Ishikawa (cell line): ENCODE data around the gene KRT84.
A peak's percentile ranks its signal among the peaks of the same experiment; 100 is the strongest.

Experiments
- CEBPB ChIP-seq: IDR thresholded peaks from 2 replicates; pipeline ENCODE4 v1.6.1; 2012
- CREB1 ChIP-seq: IDR thresholded peaks from 2 replicates; pipeline ENCODE4 v1.6.1; 2012; ENCODE audit warnings: low read depth
- EGR1 ChIP-seq: IDR thresholded peaks from 2 replicates; pipeline ENCODE4 v1.6.1; 2012
- EP300 ChIP-seq: IDR thresholded peaks from 2 replicates; pipeline ENCODE4 v1.6.1; 2012; ENCODE audit warnings: borderline replicate concordance
- FOXM1 ChIP-seq: IDR thresholded peaks from 2 replicates; pipeline ENCODE4 v1.6.1; 2012; ENCODE audit warnings: low read depth, borderline replicate concordance
- MAX ChIP-seq: IDR thresholded peaks from 2 replicates; pipeline ENCODE4 v1.6.1; 2012
- NFIC ChIP-seq: IDR thresholded peaks from 2 replicates; pipeline ENCODE4 v1.6.1; 2012
- RAD21 ChIP-seq: IDR thresholded peaks from 2 replicates; pipeline ENCODE4 v1.6.1; 2012; ENCODE audit warnings: low read depth
- REST ChIP-seq: IDR thresholded peaks from 2 replicates; pipeline ENCODE4 v1.6.1; 2012; ENCODE audit warnings: low read depth, mild to moderate bottlenecking
- TAF1 ChIP-seq: IDR thresholded peaks from 2 replicates; pipeline ENCODE4 v1.6.1; 2012; ENCODE audit warnings: low read depth, mild to moderate bottlenecking
- TCF12 ChIP-seq: IDR thresholded peaks from 2 replicates; pipeline ENCODE4 v1.6.1; 2012; ENCODE audit warnings: low read depth
- TEAD4 ChIP-seq: IDR thresholded peaks from 2 replicates; pipeline ENCODE4 v1.6.1; 2012
- USF1 ChIP-seq: IDR thresholded peaks from 2 replicates; pipeline ENCODE4 v1.6.1; 2012
- YY1 ChIP-seq: IDR thresholded peaks from 2 replicates; pipeline ENCODE4 v1.6.1; 2012; ENCODE audit warnings: low read depth
- ZBTB7A ChIP-seq: IDR thresholded peaks from 2 replicates; pipeline ENCODE4 v1.6.1; 2012; ENCODE audit warnings: low read depth

KRT84 gene

GRCh38 chr12:52382854-52383253 is 2.6 kb downstream of the KRT84 start:
- no peak for TF ChIP-seq TAF1
- no peak for TF ChIP-seq CEBPB
- no peak for TF ChIP-seq EGR1
- no peak for TF ChIP-seq NFIC
- no peak for TF ChIP-seq USF1
- no peak for TF ChIP-seq MAX

GRCh38 chr12:52381206-52381605 is 4.2 kb downstream of the KRT84 start:
- TF ChIP-seq USF1 (no peak), REST (no peak), TEAD4 (no peak), NFIC (no peak), FOXM1 (no peak), ZBTB7A (no peak), RAD21 (no peak), EP300 (no peak), TCF12 (no peak), YY1 (no peak)

GRCh38 chr12:52380271-52380694 is 5.2 kb downstream of the KRT84 start:
- 0 out of 2 replicates have a peak, but pooled peaks have one; percentile 41 for TF ChIP-seq YY1
- TF ChIP-seq CEBPB: no peak
- TF ChIP-seq RAD21: peak; percentile 73
- 0 out of 2 replicates have a peak, but pooled peaks have one; percentile 19 for TF ChIP-seq MAX
- TF ChIP-seq ZBTB7A: no peak

GRCh38 chr12:52379536-52379935 is 5.9 kb downstream of the KRT84 start:
- TF ChIP-seq YY1: no peak
- no peak for TF ChIP-seq USF1
- no peak for TF ChIP-seq ZBTB7A
- TF ChIP-seq RAD21: no peak
- no peak for TF ChIP-seq EGR1
- no peak for TF ChIP-seq REST
- TF ChIP-seq CEBPB: no peak
- no peak for TF ChIP-seq MAX
- TF ChIP-seq FOXM1: no peak
- TF ChIP-seq EP300: no peak
- no peak for TF ChIP-seq NFIC

GRCh38 chr12:52378091-52378490 is 7.4 kb downstream of the KRT84 start:
- no peak for TF ChIP-seq RAD21
- TF ChIP-seq NFIC: no peak
- TF ChIP-seq CREB1: no peak
- no peak for TF ChIP-seq REST
- TF ChIP-seq CEBPB: no peak
- TF ChIP-seq TEAD4: no peak
- TF ChIP-seq TAF1: no peak
- TF ChIP-seq USF1: no peak
- no peak for TF ChIP-seq FOXM1
- TF ChIP-seq YY1: no peak
- TF ChIP-seq EGR1: no peak
- TF ChIP-seq MAX: no peak
- no peak for TF ChIP-seq TCF12
- TF ChIP-seq ZBTB7A: no peak; the same call in 1 of the 2 replicates
- TF ChIP-seq EP300: no peak
